K562 (cell line): ENCODE data around the gene KLF13. TPM values are rescaled to one million over a fixed set of nuclear protein-coding genes. Genes with fewer than 3 reads are reported as not detected.

ENCODE experiments used
- ATAC-seq: fragments of 200-7000 bp; cut with Tn5 transposase; 3 replicates; pipeline ENCODE4 v1.9.1; 2020; ENCODE audit warnings: moderate library complexity
- BruUV-seq: library from RNA; stranded (reverse); fragments of 400-500 nt; replicated peaks from 2 replicates; lab custom pipeline; 2021; lab: Mats Ljungman, UMichigan
- CTCF ChIA-PET: fragments of 300-600 bp; formaldehyde crosslinking; extraction: SDS; loops from one replicate; lab custom pipeline; 2021; ENCODE audit warnings: low intra/inter-chr PET ratio; lab: Yijun Ruan, JAX
- POLR2A ChIA-PET: fragments of 300-600, 350-650 bp; sonication (Branson Sonifier 250); formaldehyde crosslinking; extraction: SDS; loops from one replicate; lab custom pipeline; 2021; ENCODE audit warnings: antibody characterized with exemption, inconsistent platforms; lab: Yijun Ruan, JAX
- DNase-seq, 4 experiments: peaks; one replicate each; pipeline versions ENCODE4 v3.0.0 to v3.0.0-alpha.2; 2011 to 2018; ENCODE audit warnings: low spot score in 3 of 4, mixed read lengths in 3 of 4; ENCODE audit errors: extremely low read depth in 1 of 4
- FAIRE-seq: peaks from 2 replicates; lab custom pipeline; 2011; peaks lifted over from hg19 to GRCh38; lab: Jason Lieb, UNC
- H2AFZ ChIP-seq: 2 replicates; pipeline ENCODE4 v1.6.0; 2011; ENCODE audit warnings: low read depth, low read length, control low read depth, inconsistent platforms
- H3K27ac ChIP-seq: fragments of 200-600 bp; 3 replicates; pipeline ENCODE4 v1.8.0; 2011; ENCODE audit warnings: low read depth, mild to moderate bottlenecking, control low read depth, inconsistent platforms, low read length, moderate library complexity, mixed read lengths; ENCODE audit errors: extremely low read depth
- H3K27me3 ChIP-seq, 2 experiments: fragments of 300-600 bp in 1 of 2; 2 replicates in 1 of 2; 3 replicates in 1 of 2; pipeline versions ENCODE4 v1.6.0 to v1.8.0; 2011; ENCODE audit warnings: inconsistent platforms in 2 of 2, low read length in 2 of 2, mild to moderate bottlenecking in 1 of 2, mixed read lengths in 1 of 2, moderate library complexity in 1 of 2; ENCODE audit not compliant: control insufficient read depth in 2 of 2, insufficient read depth in 2 of 2
- H3K36me3 ChIP-seq: fragments of 300-600 bp; 3 replicates; pipeline ENCODE4 v1.8.0; 2011; ENCODE audit warnings: mild to moderate bottlenecking, low read length, inconsistent platforms; ENCODE audit not compliant: control insufficient read depth, insufficient read depth
- H3K4me1 ChIP-seq, 2 experiments: fragments of 200-600 bp in 1 of 2; replicated peaks in 1 of 2; 2 replicates in 1 of 2; 3 replicates in 1 of 2; pipeline versions ENCODE4 v1.5.1 to v1.8.0; 2011; ENCODE audit warnings: inconsistent platforms in 2 of 2, low read length in 2 of 2, mild to moderate bottlenecking in 1 of 2, mixed read lengths in 1 of 2, moderate library complexity in 1 of 2; ENCODE audit not compliant: control insufficient read depth in 2 of 2, insufficient read depth in 2 of 2
- H3K4me2 ChIP-seq: 2 replicates; pipeline ENCODE4 v1.6.1; 2011; ENCODE audit warnings: low read length, control low read depth, inconsistent platforms, mixed read lengths; ENCODE audit not compliant: insufficient read depth
- H3K4me3 ChIP-seq: fragments of 200-600 bp; sonication (generic), shearing (Covaris generic); 2 replicates; pipeline ENCODE4 v1.5.1; 2016; ENCODE audit warnings: control low read depth, inconsistent platforms
- H3K79me2 ChIP-seq: fragments of 200-600 bp; 3 replicates; pipeline ENCODE4 v1.8.0; 2011; ENCODE audit warnings: low read length, inconsistent platforms; ENCODE audit not compliant: control insufficient read depth, insufficient read depth
- H3K9ac ChIP-seq, 2 experiments: 2 replicates each; pipeline versions ENCODE4 v1.6.0 to v1.6.1; 2011; ENCODE audit warnings: low read depth in 2 of 2, low read length in 2 of 2, control low read depth in 1 of 2, inconsistent platforms in 1 of 2, mild to moderate bottlenecking in 1 of 2, mixed read lengths in 1 of 2; ENCODE audit not compliant: insufficient read depth in 1 of 2
- H3K9me1 ChIP-seq: one replicate; pipeline ENCODE4 v1.6.0; 2011; ENCODE audit warnings: inconsistent platforms, mild to moderate bottlenecking, low read length, moderate library complexity; ENCODE audit not compliant: control insufficient read depth, insufficient read depth
- H3K9me3 ChIP-seq: replicated peaks from 2 replicates; pipeline ENCODE4 v1.5.1; 2011; ENCODE audit warnings: low read depth, low read length, inconsistent platforms; ENCODE audit not compliant: control insufficient read depth, insufficient read depth
- H4K20me1 ChIP-seq: replicated peaks from 2 replicates; pipeline ENCODE4 v1.6.1; 2011; ENCODE audit warnings: low read length, inconsistent platforms, mixed read lengths; ENCODE audit not compliant: control insufficient read depth, insufficient read depth
- CBFB ChIP-seq: sonication (generic); formaldehyde crosslinking; IDR thresholded peaks from 2 replicates; pipeline ENCODE4 v1.4.0; 2020; ENCODE audit warnings: mild to moderate bottlenecking, missing genetic modification reagents
- CGGBP1 ChIP-seq: fragments of 250-450 bp; sonication (Bioruptor Pico); IDR thresholded peaks from 2 replicates; pipeline ENCODE4 v1.9.0; 2021; ENCODE audit warnings: mild to moderate bottlenecking
- DACH1 ChIP-seq: fragments of 450-650 bp; IDR thresholded peaks from 2 replicates; pipeline ENCODE4 v1.6.1; 2018; ENCODE audit not compliant: partially characterized antibody
- MAFF ChIP-seq: IDR thresholded peaks from 2 replicates; pipeline ENCODE4 v1.6.1; 2012; ENCODE audit warnings: low read length, improper control_type of control experiment
- MAFK ChIP-seq: IDR thresholded peaks from 2 replicates; pipeline ENCODE4 v1.6.1; 2011; ENCODE audit warnings: low read length, improper control_type of control experiment
- MIER1 ChIP-seq: fragments of 450-650 bp; IDR thresholded peaks from 2 replicates; pipeline ENCODE4 v1.6.1; 2016; ENCODE audit warnings: antibody characterized with exemption, mild to moderate bottlenecking, low read depth
- MTF1 ChIP-seq: fragments of 250-450 bp; sonication (Bioruptor Pico); IDR thresholded peaks from 2 replicates; pipeline ENCODE4 v1.9.0; 2021; ENCODE audit warnings: moderate library complexity, mild to moderate bottlenecking, inconsistent platforms, borderline replicate concordance
- NELFE ChIP-seq: IDR thresholded peaks from 2 replicates; pipeline ENCODE4 v1.6.1; 2011; ENCODE audit warnings: mild to moderate bottlenecking; ENCODE audit not compliant: insufficient read depth, insufficient read length
- SREBF2 ChIP-seq: sonication (generic); formaldehyde crosslinking; IDR thresholded peaks from 2 replicates; pipeline ENCODE4 v1.4.0; 2020; ENCODE audit warnings: mild to moderate bottlenecking, missing genetic modification reagents
- ZNF274 ChIP-seq: IDR thresholded peaks from 2 replicates; pipeline ENCODE4 v1.6.1; 2011; ENCODE audit warnings: low read depth, mild to moderate bottlenecking, low read length, moderate library complexity, borderline replicate concordance
- ZNF518B ChIP-seq: fragments of 250-450 bp; sonication (Bioruptor Pico); IDR thresholded peaks from 2 replicates; pipeline ENCODE4 v1.5.0; 2021; ENCODE audit warnings: mild to moderate bottlenecking, moderate library complexity
- ZNF740 ChIP-seq, 3 experiments: fragments of 200-800 bp in 1 of 3; sonication (Bioruptor generic) in 1 of 3; sonication (generic) in 1 of 3; formaldehyde crosslinking in 1 of 3; IDR thresholded peaks; 2 replicates each; pipeline versions ENCODE4 v1.6.1 to v1.8.0; 2016 to 2022; ENCODE audit warnings: mild to moderate bottlenecking in 2 of 3, missing compliant biosample characterization in 2 of 3, missing genetic modification characterization in 2 of 3, missing genetic modification reagents in 1 of 3
- ZNF79 ChIP-seq: fragments of 250-450 bp; sonication (Bioruptor Pico); IDR thresholded peaks from 2 replicates; pipeline ENCODE4 v1.4.0; 2020; ENCODE audit warnings: low read depth, mild to moderate bottlenecking, moderate library complexity
- whole genome bisulfite sequencing: fragments of 100-300 bp; shearing (Covaris generic); methylation state at CpG from one replicate; pipeline ENCODE4 v1.1.6; 2016; ENCODE audit warnings: low coverage, mixed read lengths; ENCODE audit not compliant: insufficient coverage; ENCODE audit errors: missing lambda C conversion rate; 5-methylcytosine and 5-hydroxymethylcytosine counted together
- in situ Hi-C: fragments of 300-500 bp; cut with MboI; formaldehyde crosslinking; loops from 4 replicates; pipeline ENCODE4 v1.15.0; 2018; ENCODE audit warnings: inconsistent platforms, mixed read lengths
- intact Hi-C: fragments of 100-400 bp; cut with micrococcal nuclease; formaldehyde crosslinking; loops from 2 replicates; pipeline ENCODE4 v1.14.2; 2022
- polyA plus RNA-seq, 8 experiments: library from polyadenylated mRNA; depleted of rRNA in 4 of 8; stranded (reverse) in 5 of 8; unstranded in 3 of 8; fragments of >200 nt; fragmentation: Nextera tagmentation in 2 of 8; fragmentation: Illumina TruSeq in 1 of 8; extraction: Ambion mirVana in 2 of 8; extraction: Trizol in 1 of 8; gene quantifications; 2 replicates each; pipeline versions ENCODE4 v1.2.1 to v1.2.3, GENCODE V29; 2011 to 2014; ENCODE audit warnings: inconsistent platforms in 1 of 8, missing spikeins in 1 of 8
- total RNA-seq, 7 experiments: library from RNA; depleted of rRNA in 6 of 7; stranded (reverse); fragments of >200 nt in 6 of 7; fragmentation: Illumina TruSeq in 2 of 7; extraction: Trizol in 2 of 7; gene quantifications; 2 replicates each; pipeline versions ENCODE4 v1.2.1 to v1.2.3, GENCODE V29; 2011 to 2021; ENCODE audit warnings: low replicate concordance in 1 of 7

The KLF13 gene
- total and polyA plus RNA-seq, 9 of the 15 experiments (the other 6 are each of a cell fraction or from before 2014, with no cell fraction given): 1.8 to 10.5 (median 4.8) TPM

GRCh38 chr15:31369727-31370126 is 43.1 kb downstream of the KLF13 start (continued):
- TF ChIP-seq ZNF518B (no peak), SREBF2 (CRISPR knock-in tag) (no peak), MAFK (no peak)

GRCh38 chr15:31371520-31372240 is 45.0 kb downstream of the KLF13 start:
- intact Hi-C loops (no loop called here), in situ Hi-C loops (no loop called here)
- no peaks in the 10 kb centered on the region for H3K27me3 ChIP-seq
- no peak for ATAC-seq
- ChIA-PET POLR2A (no interaction called here), CTCF (no interaction called here)
- no peak overlapping the region for H3K27ac ChIP-seq
- no peak overlapping the region for H3K9ac ChIP-seq
- no peak overlapping the region for H3K4me2 ChIP-seq
- no peaks in the 10 kb centered on the region for H3K79me2 ChIP-seq
- peaks cover 0 to 15% of the 10 kb centered on the region in 2 experiments; a peak in 2 of 5 replicates for H3K4me1 ChIP-seq
- 82% methylated on average over 24 of the region's 38 CpGs for WGBS
- H4K20me1 ChIP-seq: no peaks in the 10 kb centered on the region; the same call in 1 of the 2 replicates
- H3K9me3 ChIP-seq: peaks cover 6% of the 10 kb centered on the region
- BruUV-seq: no TSS peak
- H3K36me3 ChIP-seq: no peaks in the 10 kb centered on the region
- no peak for DNase-seq
- TF ChIP-seq DACH1 (no peak), ZNF740 (CRISPR knock-in tag; IDR thresholded peaks at IDR 0.05) (no peak), ZNF740 (tag; IDR thresholded peaks at IDR 0.05) (no peak), ZNF79 (CRISPR knock-in tag) (no peak), MTF1 (CRISPR knock-in tag) (no peak), CBFB (CRISPR knock-in tag) (no peak), MIER1 (no peak), CGGBP1 (CRISPR knock-in tag) (no peak), NELFE (no peak), MAFF (no peak), SREBF2 (CRISPR knock-in tag) (no peak), ZNF274 (no peak)
- no peak overlapping the region for H2AFZ ChIP-seq
- H3K4me3 ChIP-seq: no peak overlapping the region
- FAIRE-seq: no peak
- H3K9me1 ChIP-seq: no peaks in the 10 kb centered on the region
